Measurements from ENCODE around the gene DDB1.

The DDB1 gene

DNA sequence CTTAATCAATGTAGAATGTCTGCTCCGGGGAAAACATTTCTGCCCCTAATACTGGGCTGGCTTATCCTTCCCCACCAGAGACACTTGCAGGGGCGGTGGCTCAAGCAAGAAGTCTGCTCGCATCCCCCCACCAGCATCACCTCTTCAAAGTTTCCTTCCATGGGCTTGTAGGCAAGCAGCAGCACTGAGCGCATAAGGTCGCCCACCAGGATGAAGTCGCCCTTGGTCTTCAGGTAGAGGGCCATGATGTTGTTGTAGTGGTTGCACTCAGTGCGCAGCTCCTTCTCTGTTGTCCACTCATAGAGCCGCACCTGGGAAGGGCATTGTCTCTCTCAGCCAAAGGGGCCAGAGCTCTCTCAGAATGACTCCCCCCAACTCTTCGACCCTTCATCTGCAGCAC is 29.2 kb downstream of the DDB1 start:
- no peak for DNase-seq (ENCODE audit: low spot score)
- in situ Hi-C loops (cut with MboI; ENCODE audit: low sequenced_read_pairs, unreplicated experiment), result no loop called here
- TF ChIP-seq, protein P1, sequence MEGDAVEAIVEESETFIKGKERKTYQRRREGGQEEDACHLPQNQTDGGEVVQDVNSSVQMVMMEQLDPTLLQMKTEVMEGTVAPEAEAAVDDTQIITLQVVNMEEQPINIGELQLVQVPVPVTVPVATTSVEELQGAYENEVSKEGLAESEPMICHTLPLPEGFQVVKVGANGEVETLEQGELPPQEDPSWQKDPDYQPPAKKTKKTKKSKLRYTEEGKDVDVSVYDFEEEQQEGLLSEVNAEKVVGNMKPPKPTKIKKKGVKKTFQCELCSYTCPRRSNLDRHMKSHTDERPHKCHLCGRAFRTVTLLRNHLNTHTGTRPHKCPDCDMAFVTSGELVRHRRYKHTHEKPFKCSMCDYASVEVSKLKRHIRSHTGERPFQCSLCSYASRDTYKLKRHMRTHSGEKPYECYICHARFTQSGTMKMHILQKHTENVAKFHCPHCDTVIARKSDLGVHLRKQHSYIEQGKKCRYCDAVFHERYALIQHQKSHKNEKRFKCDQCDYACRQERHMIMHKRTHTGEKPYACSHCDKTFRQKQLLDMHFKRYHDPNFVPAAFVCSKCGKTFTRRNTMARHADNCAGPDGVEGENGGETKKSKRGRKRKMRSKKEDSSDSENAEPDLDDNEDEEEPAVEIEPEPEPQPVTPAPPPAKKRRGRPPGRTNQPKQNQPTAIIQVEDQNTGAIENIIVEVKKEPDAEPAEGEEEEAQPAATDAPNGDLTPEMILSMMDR (IDR thresholded peaks at IDR 0.05; ENCODE audit: borderline replicate concordance, control extremely low read depth, extremely low read depth, insufficient read depth, missing control alignments), result no peak

DNA sequence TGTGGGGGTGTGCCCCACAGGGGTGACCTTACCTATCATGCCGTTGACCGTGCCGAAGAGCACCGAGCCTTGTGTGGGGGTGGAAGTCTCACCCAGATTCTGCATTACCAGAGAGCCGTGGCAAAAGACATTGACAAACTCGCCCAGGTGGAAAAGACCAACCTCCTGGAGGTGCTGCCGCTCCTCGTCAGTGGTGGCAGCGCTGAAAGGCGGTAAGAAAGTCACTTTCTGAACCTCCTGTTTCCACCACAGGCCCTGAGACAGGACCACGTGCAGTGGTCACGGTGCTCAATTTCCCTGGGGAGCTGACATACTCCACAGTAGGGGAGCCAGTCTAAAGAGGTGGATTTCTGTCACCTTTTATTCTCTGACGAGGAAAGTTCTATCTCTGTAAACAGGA is 30.4 kb downstream of the DDB1 start:
- in situ Hi-C loops (cut with MboI; ENCODE audit: low sequenced_read_pairs, unreplicated experiment), result no loop called here
- no peak for DNase-seq (ENCODE audit: low spot score)
- TF ChIP-seq, protein P1 (IDR thresholded peaks at IDR 0.05; ENCODE audit: borderline replicate concordance, control extremely low read depth, extremely low read depth, insufficient read depth, missing control alignments), result no peak

DNA sequence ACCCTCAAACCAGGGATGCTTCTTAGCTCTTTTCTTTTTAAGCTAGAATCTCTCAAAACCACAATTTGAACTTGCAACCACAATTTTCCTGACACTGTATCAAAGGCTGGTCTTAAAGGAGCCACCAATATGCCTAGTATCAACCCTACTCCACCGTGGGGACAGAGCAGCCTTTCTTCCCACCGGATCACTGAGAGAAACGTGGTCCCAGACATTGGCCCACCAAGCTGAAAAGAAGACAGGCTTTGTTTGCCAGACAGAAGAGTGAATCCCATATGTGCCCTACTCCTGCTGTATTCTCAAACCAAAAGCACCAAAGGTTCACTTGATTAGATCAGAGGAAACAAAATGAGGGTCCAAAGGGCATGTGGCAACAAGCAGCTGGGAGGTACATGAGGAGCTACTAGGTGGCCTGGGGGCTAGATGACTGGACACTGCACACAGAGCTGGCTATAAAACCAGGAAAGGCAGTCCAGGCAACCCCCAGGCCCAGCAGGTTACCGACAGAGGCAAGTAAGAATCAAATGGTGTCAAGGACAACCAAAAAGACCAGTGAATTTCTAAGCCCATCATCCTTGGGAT is 34.2 kb downstream of the DDB1 start:
- in situ Hi-C loops (cut with MboI; ENCODE audit: low sequenced_read_pairs, unreplicated experiment), result no loop called here
- TF ChIP-seq, protein P1 (IDR thresholded peaks at IDR 0.05; ENCODE audit: borderline replicate concordance, control extremely low read depth, extremely low read depth, insufficient read depth, missing control alignments), result no peak
- DNase-seq (ENCODE audit: low spot score), result no peak

DNA sequence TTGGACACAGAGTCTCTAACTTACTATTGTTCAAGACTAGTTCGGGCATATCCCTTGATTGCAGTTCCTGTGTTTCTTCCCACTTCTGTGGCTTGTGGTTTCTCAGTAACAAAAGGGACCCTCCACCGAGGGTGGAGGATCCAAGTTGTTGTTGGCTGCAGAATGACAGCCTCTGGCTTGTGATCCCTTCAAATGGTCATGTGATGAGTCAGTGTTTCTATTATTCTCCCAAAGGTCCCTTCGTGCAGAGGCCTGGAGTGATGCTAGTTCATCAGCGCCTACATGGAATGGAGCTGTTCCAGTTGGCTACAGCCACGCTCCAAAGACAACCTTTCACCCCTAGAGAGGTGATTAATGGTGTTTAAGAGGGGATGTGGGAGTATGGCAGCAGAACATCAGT is 35.2 kb downstream of the DDB1 start:
- DNase-seq (ENCODE audit: low spot score), result no peak
- in situ Hi-C loops (cut with MboI; ENCODE audit: low sequenced_read_pairs, unreplicated experiment), result no loop called here
- TF ChIP-seq, protein P1 (IDR thresholded peaks at IDR 0.05; ENCODE audit: borderline replicate concordance, control extremely low read depth, extremely low read depth, insufficient read depth, missing control alignments), result no peak

DNA sequence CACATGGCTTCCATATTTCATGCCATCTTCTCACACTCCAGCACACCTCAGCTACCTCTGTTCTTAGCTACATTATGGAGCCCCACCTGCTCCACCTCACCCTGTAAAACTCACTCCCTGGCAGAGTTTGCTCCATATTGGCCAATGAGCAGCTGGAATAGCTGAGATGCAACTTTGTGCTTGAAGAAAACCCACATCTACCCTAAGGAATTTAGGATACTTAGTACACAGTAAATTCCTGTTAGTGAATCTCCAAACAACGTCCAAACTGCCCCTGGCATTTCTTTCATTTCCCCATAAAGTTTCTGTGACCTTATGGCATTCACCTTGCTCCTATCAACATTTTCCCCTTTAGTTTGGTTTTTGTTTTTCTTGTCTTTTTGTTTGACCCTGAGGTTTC is 35.6 kb downstream of the DDB1 start:
- DNase-seq (ENCODE audit: low spot score), result no peak
- TF ChIP-seq, protein P1 (IDR thresholded peaks at IDR 0.05; ENCODE audit: borderline replicate concordance, control extremely low read depth, extremely low read depth, insufficient read depth, missing control alignments), result no peak
- in situ Hi-C loops (cut with MboI; ENCODE audit: low sequenced_read_pairs, unreplicated experiment), result no loop called here

DNA sequence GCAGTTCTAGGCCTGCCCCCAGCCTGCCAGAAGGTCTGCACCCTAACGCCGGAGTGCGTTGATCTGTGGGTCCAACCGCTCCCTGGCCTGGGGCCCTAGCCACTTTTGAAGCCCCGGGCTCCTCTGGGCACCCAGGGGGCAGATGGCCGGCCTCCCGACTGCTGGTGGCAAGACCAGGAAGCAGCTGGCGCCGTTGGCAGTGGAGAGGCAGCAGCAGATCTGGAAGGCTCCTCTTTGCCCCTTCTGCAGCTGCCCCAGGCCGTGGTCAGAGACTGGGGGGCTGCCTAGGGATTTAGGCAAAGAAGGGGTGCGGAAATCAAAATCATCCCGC is 37.3 kb downstream of the DDB1 start:
- TF ChIP-seq, protein P1 (IDR thresholded peaks at IDR 0.05; ENCODE audit: borderline replicate concordance, control extremely low read depth, extremely low read depth, insufficient read depth, missing control alignments), result no peak
- in situ Hi-C loops (cut with MboI; ENCODE audit: low sequenced_read_pairs, unreplicated experiment), result no loop called here
- DNase-seq (ENCODE audit: low spot score), result peak; percentile 24
